Superior temporal gyrus (tissue), 1 donor: ENCODE measurements around the gene CTSS.
A peak's percentile ranks its signal among the peaks of the same experiment; 100 is the strongest.
"Not testable (repeated sequence)": the region's sequence is repeated elsewhere in the genome, so short reads cannot be mapped to it uniquely, and the experiment has no call there.

Experiments
- DNase-seq: peaks from one replicate; pipeline ENCODE4 v3.0.0-alpha.2; 2016; ENCODE audit errors: extremely low spot score

CTSS gene

GRCh38 chr1:150765296-150765976, at the start of gene CTSS:
Gene CTSS (minus strand): TSS chr1:150765778. CDS start chr1:150764763, 1,015 bp downstream.
- DNase-seq = peak; percentile 44

- DNase-seq = no peak
These were observed 47.6 kb upstream of the CTSS start for GRCh38 chr1:150813028-150813707.

GRCh38 chr1:150810958-150811659, 45.5 kb upstream of the CTSS start:
- DNase-seq = no peak

- DNase-seq = no peak
These were observed 44.1 kb upstream of the CTSS start for GRCh38 chr1:150809651-150810050.

DNA sequence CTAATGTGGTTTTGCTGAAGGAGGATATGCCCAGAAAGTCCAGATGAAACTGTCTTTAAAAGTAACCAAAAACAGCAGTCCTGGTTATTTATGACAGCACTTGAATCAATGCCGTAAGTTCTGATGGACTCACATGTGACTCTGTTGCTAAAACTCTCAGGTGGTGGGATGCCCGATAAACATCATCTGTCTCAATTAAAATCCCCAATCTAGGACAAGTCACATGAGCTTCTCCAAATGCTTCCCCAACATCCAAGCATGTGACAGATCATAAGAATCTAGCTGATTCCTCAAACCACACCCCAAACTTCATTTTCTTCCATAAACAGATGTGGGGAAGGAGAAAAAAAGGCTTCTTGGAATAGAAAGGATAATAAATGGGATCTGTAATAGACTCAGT, 43.3 kb upstream of the CTSS start:
- no peak for DNase-seq

- DNase-seq = peak; percentile 33
These were observed 42.5 kb upstream of the CTSS start, which contains the start of gene CTSK for GRCh38 chr1:150808121-150808520. Gene CTSK (minus strand): TSS chr1:150808260. CDS start chr1:150806805, 1,455 bp downstream.

- no peak for DNase-seq
These were observed 41.9 kb upstream of the CTSS start for GRCh38 chr1:150807249-150808023.

DNA sequence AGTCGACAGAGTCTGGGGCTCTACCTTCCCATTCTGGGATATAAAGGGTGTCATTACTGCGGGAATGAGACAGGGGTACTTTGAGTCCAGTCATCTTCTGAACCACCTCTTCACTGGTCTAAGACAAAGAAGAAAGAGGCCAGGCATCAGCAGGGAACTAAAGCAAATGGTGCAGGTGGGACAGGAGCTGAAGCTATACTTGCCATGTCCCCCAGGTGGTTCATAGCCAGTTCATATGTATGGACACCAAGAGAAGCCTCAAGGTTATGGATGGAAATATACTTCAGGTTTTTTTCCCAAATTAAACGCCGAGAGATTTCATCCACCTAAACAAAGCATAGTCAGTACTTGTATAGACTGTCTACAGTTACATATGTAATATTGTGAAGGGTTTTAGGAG, 40.3 kb upstream of the CTSS start:
- no peak for DNase-seq

DNA sequence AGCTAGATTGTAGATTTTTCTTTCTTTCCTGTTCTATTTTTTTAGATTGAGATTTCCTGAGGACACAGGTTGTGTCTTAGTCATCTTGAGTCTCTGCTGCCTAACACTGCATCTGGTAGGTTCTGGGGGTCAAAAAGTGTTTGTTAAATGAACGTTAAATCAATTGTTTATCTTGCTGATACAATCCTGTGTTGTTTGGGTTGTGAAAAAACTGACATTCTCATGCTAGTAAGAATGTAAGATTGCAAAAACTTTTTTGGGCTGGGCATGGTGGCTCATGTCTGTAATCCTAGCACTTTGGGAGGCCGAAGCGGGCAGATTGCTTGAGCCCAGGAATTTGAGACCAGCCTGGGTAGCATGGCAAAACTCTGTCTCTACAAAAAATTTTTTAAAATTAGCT, 39.1 kb upstream of the CTSS start:
- no peak for DNase-seq

DNA sequence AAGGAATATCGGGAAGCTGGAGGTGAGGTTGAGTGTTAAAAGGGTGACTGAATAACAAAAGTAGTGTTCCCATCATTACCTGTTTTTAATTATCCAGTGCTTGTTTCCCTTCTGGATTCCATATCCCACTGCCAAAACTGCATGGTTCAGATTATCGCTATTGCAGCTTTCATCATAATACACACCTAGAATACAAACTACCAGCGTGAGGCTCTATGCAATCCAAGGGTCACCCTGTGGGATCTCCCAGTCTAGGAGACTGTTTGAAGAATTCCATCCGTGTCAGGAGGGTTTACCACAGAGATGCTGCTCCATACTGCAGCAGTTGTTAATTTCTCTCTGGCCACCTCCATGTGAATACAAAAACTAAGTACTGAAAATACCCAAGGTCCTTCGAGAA, 33.5 kb upstream of the CTSS start:
- no peak for DNase-seq

DNA sequence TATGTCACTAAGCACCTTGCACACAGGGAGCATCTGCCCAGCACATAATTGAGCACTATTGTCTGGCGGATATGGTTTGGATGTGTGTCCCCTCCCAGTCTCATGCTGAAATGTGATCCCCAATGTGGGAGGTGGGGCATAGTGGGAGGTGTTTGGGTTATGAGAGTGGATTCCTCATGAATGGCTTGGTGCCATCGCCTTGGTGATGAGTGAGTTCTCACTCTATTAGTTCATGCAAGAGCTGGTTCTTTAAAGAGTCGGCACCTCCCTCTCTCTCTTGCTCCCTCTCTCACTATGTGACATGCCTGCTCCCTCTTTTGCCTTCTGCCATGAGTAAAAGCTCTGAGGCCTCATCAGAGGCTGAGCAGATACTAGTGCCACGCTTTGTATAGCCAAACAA, 32.9 kb upstream of the CTSS start:
- DNase-seq = no peak

- no peak for DNase-seq
These were observed 30.8 kb upstream of the CTSS start for GRCh38 chr1:150796374-150796773.

- DNase-seq = not testable (repeated sequence)
These were observed 28.2 kb upstream of the CTSS start for GRCh38 chr1:150793778-150794177.

- no peak for DNase-seq
These were observed 27.6 kb upstream of the CTSS start for GRCh38 chr1:150793221-150793620.

DNA sequence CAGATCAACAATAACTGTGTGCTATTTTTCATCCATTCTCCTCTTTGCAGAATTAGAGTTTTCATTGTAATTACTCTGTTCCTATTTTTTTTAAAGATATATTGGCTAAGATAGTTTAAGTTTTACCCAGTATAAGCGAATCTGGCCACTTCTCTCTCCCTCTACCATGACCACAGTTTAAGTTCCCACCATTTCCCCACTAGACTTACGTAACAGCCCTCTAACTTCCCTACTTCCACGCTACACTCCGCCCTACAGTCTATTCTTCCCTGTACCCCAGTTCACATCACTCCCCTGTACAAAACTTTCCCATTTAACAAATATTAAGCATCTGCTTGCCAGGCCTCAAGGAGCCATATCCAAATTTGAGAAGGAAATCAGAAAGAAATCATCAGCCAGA, 26.0 kb upstream of the CTSS start:
- no peak for DNase-seq

GRCh38 chr1:150789396-150789795, 23.8 kb upstream of the CTSS start:
- no peak for DNase-seq

- DNase-seq = no peak
These were observed 23.4 kb upstream of the CTSS start for GRCh38 chr1:150788946-150789345.

GRCh38 chr1:150787455-150787854, 21.9 kb upstream of the CTSS start:
- DNase-seq = no peak

- no peak for DNase-seq
These were observed 14.9 kb upstream of the CTSS start for GRCh38 chr1:150780510-150780909.

DNA sequence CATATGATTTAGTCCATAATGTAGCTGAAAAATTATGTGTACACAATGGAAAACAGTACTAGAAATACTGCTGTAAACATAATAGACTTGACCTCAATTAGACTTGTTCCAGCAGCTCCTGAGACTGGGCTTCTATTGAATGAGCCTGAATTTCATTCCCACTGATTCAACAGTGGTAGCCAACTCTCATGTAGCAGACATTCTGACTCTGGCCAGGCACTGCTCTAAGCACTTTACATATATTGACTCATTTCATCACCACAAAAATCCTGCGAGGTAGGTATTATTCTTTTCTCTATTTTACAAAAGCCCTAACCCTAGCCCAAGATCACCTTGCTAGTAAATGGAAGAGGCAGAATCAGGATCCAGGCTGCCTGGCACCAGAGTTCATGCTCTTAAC, 12.8 kb upstream of the CTSS start:
- no peak for DNase-seq

DNA sequence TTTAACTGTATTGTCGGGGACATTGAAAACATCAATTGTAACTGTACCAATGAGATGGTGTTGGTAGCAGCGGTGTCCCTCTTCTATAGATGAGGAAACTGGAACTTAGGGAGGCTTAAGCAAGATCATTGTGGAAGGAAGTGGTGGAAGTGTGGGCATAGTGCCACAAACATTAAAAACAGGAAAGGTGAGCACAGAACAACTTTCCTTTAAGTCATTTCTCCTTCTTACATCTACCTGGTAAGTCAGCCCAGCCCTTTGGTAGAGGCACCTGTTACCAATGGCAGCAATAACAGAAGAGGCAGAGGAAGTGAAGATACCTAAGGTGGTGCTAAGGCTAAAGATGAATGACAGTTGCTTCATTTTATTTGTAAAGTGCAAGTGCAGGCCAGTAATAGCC, 12.0 kb upstream of the CTSS start:
- no peak for DNase-seq

DNA sequence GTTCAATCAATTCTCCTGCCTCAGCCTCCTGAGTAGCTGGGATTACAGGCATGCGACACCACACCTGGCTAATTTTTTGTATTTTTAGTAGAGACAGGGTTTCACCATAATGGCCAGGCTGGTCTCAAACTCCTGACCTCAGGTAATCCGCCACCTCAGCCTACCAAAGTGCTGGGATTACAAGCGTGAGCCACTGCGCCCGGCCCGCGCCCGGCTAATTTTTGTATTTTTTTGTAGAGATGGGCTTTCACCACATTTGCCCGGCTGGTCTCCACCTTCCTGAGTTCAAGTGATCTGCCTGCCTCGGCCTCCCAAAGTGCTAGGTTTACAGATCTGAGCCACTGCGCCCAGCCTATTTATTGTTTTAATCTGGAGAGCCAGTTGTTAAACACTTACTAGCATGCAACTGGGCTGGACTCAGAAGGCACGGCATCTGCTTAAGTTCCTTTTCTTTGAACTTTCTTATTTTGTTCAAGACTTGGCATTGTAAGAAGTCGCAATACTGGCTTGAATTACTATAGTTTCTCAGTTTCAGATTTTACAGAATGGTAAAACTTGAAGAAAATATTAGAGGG, 10.4 kb upstream of the CTSS start:
- DNase-seq = not testable (repeated sequence)
